HG03097 (cell line): Measurements from ENCODE around the gene SHBG.
"Not testable (repeated sequence)": the region's sequence is repeated elsewhere in the genome, so short reads cannot be mapped to it uniquely, and the experiment has no call there.

ENCODE experiments used
- ATAC-seq: cut with Tn5 transposase; IDR thresholded peaks from one replicate; pipeline ENCODE4 v1.9.1; 2021; ENCODE audit not compliant: unreplicated experiment, low FRiP score

Gene SHBG, protein sequence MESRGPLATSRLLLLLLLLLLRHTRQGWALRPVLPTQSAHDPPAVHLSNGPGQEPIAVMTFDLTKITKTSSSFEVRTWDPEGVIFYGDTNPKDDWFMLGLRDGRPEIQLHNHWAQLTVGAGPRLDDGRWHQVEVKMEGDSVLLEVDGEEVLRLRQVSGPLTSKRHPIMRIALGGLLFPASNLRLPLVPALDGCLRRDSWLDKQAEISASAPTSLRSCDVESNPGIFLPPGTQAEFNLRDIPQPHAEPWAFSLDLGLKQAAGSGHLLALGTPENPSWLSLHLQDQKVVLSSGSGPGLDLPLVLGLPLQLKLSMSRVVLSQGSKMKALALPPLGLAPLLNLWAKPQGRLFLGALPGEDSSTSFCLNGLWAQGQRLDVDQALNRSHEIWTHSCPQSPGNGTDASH

DNA sequence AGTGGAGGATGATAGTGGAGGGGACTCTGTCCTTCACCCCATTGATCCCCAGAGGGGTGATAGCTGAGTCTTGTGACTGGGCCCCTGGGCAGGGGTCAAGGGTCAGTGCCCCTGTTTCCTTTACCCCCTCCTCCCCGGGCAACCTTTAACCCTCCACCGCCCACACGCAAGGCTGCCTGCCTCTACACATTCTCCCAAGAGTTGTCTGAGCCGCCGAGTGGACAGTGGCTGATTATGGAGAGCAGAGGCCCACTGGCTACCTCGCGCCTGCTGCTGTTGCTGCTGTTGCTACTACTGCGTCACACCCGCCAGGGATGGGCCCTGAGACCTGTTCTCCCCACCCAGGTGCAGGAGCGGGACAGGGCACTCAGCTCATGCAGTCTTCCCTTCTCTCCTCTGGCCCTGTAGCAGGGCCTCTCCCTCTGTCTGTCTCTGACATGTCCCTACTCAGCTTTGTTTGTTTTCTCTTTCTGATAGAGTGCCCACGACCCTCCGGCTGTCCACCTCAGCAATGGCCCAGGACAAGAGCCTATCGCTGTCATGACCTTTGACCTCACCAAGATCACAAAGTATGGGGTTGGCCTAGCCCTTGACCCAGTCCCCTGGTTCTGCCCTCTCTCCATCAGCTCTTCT lies at the start of gene SHBG:
Gene SHBG, plus strand, starts transcription at position 197 of the 633 bp plus-strand sequence. Its CDS starts 38 bp downstream, at position 235.
- ATAC-seq, result no peak

DNA sequence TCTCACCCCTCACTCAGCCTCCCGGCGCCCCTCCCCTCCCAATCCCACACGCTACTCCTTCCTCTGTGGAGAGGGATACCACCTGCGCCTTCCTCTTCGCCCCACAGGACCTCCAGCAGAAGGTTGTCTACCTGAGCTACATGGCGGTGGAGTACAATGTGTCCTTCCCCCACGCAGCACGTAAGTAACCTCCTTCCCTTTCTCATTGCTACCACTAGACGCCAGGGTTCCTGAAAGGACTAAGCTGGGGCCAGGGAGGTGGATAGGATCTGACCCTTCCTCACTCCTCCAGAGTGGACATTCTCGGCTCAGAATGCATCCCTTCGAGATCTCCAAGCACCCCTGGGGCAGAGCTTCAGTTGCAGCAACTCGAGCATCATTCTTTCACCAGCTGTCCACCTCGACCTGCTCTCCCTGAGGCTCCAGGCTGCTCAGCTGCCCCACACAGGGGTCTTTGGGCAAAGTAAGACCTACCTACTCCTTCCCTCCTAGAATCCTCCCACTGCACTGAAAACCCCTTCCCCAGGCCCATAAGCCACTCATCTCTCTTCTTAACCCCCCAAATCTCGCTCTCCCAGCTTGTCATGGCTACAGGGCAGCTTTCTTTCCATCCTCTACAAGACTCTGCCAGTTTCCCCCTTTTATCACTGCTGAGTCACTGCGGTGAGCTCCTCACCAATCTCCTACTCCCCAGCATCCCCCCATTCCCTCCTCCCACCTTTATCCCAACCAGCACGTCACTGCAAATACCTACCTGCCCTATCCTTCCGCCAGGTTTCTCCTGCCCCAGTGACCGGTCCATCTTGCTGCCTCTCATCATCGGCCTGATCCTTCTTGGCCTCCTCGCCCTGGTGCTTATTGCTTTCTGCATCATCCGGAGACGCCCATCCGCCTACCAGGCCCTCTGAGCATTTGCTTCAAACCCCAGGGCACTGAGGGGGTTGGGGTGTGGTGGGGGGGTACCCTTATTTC lies 49.0 kb upstream of the SHBG start:
- no peak for ATAC-seq

DNA sequence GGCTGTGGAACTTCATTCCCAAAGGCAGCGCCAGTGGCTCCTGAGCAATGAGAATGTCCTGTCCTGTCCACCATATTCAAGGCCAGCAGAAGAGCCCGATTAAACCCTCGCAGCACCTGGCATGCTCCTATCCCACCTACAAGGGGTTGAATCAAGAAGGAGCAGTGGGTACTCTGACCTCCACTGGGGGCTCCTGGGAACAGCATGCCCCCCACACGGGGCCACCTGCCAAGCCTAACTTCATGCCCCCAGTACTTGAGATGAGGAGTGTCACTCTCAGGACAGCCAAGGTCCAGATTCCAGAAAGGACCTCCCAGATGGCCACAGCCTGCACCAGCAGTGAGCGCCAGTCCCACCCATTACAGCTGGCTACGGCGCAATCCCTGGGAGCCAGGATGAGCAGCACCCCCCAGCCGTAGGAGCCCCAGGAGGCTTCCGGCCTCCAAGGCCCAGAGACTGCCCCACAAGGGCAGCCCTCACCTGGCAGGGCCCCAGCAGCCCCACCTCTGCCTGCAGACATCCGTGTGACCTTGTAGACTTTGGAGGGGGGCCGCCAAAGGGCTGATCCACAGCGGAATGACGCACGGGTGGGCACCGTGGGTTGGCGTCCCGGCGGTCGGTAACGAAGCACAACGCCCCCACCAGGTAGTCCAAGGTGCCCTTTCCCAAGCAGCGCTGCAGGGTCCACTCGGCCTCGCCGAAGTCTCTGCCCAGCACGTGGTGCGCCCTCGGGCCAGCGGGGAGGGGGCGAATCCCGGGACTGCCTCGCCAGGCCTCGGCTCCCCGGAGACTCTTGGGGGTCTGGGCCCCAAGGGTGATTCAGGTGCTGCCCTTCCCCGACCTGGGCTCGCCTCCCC lies 47.3 kb upstream of the SHBG start:
- ATAC-seq, result no peak

DNA sequence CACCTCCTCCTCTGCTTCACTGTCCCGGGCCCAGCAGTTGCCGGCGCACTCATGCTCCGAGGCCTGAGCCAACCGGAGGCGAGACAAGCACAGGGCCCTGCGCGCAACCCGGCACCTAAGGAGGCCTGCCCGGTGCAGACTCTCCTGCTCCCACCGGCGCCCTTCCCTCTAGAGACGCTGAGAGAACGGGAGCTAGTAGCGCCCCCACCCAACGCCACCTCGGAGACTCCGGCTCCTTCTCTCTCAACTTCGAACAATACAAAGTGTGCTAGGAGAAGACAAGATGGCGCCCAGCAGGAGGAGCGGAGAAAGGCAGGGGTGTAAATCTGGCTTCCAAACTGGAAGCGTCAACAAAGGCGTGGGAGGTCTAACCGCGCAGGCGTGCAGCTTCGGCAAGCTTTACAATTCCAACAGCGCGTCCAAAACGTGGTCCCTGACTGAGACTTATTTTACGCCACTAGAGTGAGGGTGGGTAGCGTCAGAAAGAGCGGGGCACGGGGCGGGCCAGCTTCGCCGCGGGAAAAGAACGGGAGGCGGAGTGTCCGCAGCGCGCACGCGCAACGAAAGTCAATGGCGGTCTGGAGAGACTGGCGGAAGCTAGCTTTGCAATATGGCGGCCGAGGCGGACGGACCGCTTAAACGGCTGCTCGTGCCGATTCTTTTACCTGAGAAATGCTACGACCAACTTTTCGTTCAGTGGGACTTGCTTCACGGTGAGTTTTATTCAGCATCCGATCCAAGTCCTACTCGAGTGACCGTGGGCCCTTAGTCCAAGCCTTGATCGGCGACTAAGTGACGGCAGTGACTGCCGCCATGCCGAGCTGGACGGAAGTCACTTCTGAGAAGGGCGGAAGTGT lies 46.5 kb upstream of the SHBG start, which contains the start of gene MPDU1:
Gene MPDU1, plus strand, starts transcription at position 600 of the 857 bp plus-strand sequence. Its CDS starts 11 bp downstream, at position 611.
- peak; percentile 61 for ATAC-seq

DNA sequence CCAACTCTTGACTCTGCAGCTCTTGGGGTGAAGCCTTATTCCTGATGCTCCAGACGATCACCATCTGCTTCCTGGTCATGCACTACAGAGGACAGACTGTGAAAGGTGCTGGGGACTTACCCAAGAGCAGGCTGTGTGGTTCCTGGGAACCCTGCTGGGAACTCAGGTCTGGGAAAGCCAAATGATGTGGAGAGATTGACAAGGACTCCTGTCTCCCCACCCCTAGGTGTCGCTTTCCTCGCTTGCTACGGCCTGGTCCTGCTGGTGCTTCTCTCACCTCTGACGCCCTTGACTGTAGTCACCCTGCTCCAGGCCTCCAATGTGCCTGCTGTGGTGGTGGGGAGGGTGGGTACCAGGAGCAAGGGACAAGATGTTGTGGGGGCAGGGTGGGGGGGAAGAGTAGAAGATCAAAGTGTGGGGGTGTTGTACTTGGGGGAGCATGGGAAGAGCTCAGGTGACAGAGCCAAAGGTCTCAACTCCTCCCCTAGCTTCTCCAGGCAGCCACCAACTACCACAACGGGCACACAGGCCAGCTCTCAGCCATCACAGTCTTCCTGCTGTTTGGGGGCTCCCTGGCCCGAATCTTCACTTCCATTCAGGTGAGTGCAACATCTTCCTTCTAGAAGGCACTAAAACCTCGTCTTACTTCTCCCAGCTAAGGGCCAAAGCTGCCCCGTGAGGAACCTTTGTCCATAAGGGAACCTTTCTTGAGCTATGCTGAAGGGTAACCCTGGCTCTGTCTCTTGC lies 43.1 kb upstream of the SHBG start:
- ATAC-seq, result no peak

DNA sequence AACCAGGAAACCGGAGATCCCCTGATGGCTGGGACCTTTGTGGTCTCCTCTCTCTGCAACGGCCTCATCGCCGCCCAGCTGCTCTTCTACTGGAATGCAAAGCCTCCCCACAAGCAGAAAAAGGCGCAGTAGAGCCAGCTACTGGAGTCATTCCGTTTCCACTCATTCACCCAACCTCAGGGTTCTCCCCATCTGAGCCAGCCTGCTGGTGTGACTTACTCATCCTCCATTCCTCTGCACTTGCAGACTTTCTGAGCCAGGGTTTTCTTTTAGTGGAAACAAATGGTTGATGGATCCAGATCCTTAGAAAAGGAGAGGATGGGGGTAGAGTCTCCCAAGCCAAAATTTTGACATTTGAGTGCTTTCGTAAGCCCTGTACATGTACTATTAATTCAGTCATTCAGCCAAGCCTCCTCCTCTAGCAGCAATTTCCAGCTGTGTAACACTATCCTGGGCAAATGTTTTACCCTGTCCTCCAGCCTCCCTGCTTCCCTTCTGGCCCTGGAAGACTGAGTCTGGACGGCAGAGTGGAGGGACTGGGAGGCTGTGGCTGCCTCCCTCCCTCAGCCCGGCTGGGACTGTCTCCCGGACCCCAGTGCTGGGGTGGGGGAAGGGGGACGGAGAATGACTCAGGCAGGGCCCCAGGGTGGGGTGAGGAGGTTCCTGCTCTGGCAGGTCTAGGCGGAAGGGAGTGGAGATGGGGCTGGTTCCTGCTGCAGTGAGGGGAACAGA lies 42.3 kb upstream of the SHBG start:
- no peak for ATAC-seq

DNA sequence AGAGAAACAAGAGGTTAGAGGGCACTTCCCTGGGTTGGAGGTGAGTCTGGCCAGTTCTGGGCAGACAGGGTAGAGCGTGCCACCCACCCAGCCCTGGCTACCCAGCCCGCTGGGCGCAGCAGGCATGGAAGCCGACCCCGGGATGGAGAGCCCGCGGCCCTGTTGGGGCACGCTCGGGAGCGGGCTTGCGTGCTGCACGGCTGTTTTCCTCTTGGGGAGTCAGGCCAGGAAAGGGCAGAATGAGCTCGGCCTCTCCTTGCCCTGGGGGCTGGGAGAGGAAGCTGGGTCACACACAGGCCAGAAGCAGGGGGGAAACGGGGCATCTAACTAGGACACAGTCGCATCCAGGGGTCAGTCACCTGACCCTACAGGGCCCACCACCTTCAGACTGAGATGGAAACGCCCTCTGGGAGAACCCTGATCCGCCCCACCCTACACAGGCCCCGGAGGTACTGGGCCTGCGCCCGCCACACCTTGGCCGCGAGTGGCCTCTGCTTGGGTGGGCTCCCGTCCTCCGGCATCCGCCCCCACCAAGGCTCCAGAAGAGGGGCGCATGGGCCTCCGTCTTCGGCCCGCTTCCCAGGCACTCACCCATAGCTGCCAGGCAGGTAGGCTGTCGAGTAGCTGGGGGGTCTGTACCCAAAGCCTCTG lies 41.3 kb upstream of the SHBG start:
- no peak for ATAC-seq

DNA sequence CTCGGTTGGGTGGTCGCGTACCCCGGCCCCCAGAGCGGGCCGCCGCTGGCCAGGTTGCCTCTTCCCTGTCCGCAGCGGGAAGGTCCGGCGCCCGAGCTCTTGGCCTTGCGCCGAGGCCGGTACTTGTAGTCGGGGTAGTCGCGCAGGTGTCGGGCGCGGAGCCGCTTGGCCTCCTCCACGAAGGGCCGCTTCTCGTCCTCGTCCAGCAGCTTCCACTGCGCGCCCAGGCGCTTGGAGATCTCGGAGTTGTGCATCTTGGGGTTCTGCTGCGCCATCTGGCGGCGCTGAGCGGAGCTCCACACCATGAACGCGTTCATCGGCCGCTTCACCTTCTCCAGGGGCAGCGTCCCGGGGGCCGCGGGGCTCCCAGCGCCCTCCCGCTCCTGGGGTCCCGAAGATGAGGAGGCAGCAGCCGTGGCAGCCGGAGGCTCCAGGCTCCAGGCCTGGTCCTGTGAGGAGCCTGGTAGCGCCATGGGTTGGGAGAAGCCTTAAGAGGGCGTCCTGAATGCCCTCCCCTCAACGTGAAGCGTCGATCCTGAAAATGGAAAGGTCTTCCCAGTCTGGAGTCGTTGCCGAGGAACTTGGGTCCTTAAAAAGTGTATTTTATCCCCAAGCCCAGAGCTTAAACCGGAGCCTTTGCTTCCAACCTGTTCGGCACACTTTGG lies 40.6 kb upstream of the SHBG start:
- ATAC-seq, result no peak

DNA sequence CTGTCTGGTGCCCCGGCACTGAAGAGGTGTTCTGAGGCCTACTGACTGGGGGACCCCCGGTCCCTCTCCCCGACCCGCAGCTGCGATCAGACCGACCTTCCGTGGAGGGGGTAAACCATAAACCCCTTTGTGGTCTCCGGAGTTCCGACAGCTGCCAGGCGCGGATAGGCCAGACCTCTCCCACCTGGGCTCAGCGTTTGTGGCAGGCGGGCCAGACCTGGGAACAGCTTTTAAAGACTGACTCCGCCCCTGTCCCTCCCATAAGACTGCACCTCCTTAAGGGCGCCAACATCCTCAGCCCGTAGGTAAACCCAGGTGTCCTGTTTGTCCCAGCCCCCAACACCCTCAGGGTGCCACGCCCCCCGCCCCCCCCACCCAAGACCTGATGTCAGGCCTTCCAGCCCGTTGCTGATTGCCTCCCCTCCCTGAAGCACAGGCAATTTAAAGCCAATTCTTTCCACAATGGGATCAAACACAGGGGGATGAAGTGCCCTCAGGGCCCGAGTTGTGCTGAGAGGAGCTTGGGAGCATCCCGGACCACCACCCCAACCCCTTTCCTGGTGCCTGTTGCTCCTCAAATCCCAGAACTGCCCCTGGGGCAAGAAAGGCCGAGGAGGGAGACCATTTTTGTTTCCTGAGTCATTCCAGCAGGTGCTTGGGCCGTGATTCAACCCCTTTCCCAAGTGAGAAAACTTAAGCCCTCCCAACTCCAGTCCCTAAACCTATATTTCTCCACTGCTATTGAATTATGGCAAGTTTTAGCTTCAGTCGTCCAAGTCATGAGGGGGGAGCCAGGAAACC lies 39.8 kb upstream of the SHBG start, which contains the start of gene SOX15:
Gene SOX15, minus strand, starts transcription at position 204 of the 801 bp plus-strand sequence. CDS start 418 bp downstream, outside the sequence.
- no peak for ATAC-seq

DNA sequence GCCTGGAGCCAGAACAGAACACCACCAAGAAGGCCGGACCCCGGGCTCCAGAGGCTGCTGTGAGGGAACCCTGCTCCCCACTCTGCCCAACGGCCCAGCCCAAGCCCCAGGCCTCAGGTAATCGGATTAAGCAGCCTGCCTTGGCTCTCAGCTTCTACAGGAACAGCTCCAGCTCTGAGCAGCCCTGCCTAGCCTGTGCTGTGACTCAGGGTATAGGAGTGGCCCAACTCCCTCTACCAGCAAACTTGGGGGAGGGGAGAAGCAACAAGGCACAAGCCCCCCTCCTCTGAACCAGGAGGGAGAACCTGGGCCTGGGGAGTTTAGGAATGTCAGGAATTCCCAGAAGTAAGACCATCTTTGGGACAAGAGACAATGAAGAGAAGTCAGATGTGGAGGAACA lies 39.2 kb upstream of the SHBG start:
- ATAC-seq, result no peak

DNA sequence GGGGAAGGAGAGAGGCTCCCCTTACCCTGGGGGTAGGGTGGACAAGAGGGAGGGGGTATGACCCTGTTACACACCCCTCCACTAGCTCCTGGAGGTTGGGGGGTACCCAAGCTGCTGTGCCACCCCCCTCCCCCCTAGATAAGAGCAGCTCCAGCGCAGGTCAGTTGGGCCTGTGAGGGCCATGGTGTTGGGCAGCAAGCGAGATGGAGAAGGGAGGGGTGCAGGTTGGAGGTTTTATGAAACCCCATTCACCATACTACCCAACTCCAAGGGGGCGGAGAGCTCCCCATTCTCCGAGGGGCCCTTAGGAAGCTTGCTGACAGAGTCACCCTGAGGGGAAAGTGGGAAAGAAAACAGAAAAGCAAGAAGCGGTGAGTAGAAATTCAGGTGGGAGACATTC lies 38.3 kb upstream of the SHBG start:
- ATAC-seq, result no peak

DNA sequence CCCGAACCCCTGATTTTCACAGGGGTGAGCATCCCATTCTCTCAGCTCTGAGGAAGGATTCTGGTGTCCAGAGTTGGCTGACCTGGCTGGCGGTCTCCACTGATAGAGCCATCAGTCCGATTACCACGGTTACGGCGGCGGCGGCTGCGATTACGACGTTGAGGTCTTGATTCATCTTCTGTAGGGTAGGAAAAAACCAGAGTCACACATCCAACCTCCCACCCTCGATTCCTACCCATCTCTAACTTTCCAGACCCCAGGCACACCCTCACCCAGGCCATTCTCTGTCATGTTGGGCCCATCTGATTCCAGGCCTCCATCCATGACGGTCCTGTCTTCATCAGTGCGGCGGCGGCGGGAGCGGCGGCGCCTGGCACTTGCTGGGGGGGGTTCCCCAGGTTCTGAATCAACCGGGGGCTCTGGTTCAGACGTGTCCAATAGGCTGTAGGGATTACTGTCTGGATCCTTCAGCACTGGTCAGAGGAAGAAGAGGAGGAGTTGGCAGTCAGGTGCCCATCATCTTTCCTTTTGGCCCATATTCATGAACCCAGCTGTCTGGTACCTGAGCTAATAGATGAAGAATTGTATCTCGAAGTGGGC lies 37.4 kb upstream of the SHBG start:
- ATAC-seq, result no peak

DNA sequence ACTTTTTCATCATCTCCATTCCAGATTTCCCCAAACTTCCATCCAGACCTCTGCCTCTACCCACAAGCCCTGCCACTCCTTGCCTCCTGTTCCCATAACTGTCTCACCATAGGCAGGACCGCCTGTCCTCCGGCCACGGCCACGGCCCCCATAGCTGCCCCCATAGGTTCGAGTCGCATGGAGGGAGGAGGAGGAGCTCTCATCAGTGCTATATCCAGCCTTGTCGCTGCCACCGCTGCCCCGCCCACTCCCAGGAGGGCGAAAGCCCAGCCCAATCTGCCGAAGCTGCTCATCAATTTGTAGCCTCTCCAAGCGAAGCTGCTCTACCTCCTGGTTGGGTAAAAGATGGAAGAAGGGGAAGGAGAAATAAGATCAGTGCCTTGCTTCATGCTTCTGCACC lies 36.6 kb upstream of the SHBG start:
- ATAC-seq, result no peak

DNA sequence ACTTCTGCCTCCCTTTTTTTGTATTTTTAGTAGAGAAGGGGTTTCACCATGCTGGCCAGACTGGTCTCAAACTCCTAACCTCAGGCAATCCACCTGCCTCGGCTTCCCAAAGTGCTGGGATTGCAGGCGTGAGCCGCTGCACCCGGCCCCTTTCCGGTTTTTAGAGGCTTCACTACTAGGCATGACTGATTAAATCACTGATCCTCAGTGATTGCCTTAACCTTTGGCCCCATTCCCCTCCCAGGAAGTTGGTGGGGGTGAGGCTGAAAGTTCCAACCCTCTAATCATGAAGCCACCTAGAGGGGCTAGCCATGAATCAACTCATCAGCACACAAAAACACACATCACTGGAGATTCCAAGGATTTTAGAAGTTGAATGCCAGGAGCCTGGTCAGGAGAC lies 32.4 kb upstream of the SHBG start:
- ATAC-seq, result not testable (repeated sequence)

DNA sequence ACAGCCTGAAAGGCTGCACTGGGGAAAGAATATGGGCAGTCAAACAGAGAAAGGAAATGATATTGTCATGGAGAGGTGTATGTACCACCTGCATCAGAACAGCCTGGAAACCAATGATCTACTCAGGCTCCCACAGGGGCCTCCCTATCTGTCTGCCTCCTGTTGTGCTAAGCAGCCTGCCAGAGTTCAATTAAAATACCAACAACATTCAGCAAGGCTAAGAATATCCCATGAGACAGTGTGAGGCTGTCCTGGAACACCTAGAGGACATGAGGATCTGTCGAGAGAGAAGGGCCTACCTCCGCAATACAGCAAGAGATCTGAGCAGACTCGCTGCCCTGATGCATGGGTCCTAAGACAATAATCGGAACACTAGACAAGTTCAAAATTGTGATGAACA lies 23.7 kb upstream of the SHBG start:
- no peak for ATAC-seq
